Smooth muscle cell (in vitro differentiated cells): Measurements from ENCODE around the gene GBGT1. TPM values are rescaled to one million over a fixed set of nuclear protein-coding genes. Genes with fewer than 3 reads are reported as not detected.

Source experiments
- DNase-seq: peaks from one replicate; lab custom pipeline; 2025; ENCODE audit not compliant: unreplicated experiment; lab: John Stamatoyannopoulos, UW
- H2AFZ ChIP-seq: fragments of 200-600 bp; sonication (generic); 2 replicates; pipeline ENCODE4 v1.6.0; 2016; ENCODE audit warnings: antibody characterized with exemption, low read depth, mild to moderate bottlenecking
- H3F3A ChIP-seq: fragments of 200-600 bp; sonication (generic); 2 replicates; pipeline ENCODE4 v1.6.0; 2017; ENCODE audit warnings: antibody characterized with exemption, low read depth
- H3K27ac ChIP-seq: fragments of 200-600 bp; sonication (generic); 2 replicates; pipeline ENCODE4 v1.5.1; 2016; ENCODE audit warnings: low read depth, mild to moderate bottlenecking
- H3K27me3 ChIP-seq: fragments of 200-600 bp; sonication (generic); 2 replicates; pipeline ENCODE4 v1.6.1; 2016; ENCODE audit warnings: low read depth, mild to moderate bottlenecking
- H3K36me3 ChIP-seq: fragments of 200-600 bp; sonication (generic); 2 replicates; pipeline ENCODE4 v1.5.1; 2016; ENCODE audit warnings: low read depth
- H3K4me1 ChIP-seq: fragments of 200-600 bp; sonication (generic); 2 replicates; pipeline ENCODE4 v1.5.1; 2016; ENCODE audit warnings: low read depth
- H3K4me2 ChIP-seq: fragments of 200-600 bp; sonication (generic); 2 replicates; pipeline ENCODE4 v1.6.0; 2016; ENCODE audit warnings: mild to moderate bottlenecking
- H3K4me3 ChIP-seq: fragments of 200-600 bp; sonication (generic); 2 replicates; pipeline ENCODE4 v1.5.1; 2016; ENCODE audit warnings: mild to moderate bottlenecking
- H3K79me2 ChIP-seq: fragments of 200-600 bp; sonication (generic); 2 replicates; pipeline ENCODE4 v1.6.0; 2016; ENCODE audit warnings: low read depth, mild to moderate bottlenecking
- H3K9ac ChIP-seq: fragments of 200-600 bp; sonication (generic); 2 replicates; pipeline ENCODE4 v1.6.0; 2016; ENCODE audit warnings: low read depth
- H3K9me3 ChIP-seq: fragments of 200-600 bp; sonication (generic); replicated peaks from 2 replicates; pipeline ENCODE4 v1.5.1; 2016; ENCODE audit warnings: low read depth
- H4K20me1 ChIP-seq: fragments of 200-600 bp; sonication (generic); 2 replicates; pipeline ENCODE4 v1.6.0; 2016; ENCODE audit warnings: low read depth
- CTCF ChIP-seq: fragments of 200-600 bp; sonication (generic); IDR thresholded peaks from 2 replicates; pipeline ENCODE4 v1.5.1; 2017; ENCODE audit warnings: borderline replicate concordance, mild to moderate bottlenecking, antibody characterized with exemption; ENCODE audit not compliant: insufficient read depth, poor library complexity, severe bottlenecking
- WGBS: methylation state at CpG from one replicate; pipeline ENCODE4 v1.1.7; 2016; ENCODE audit warnings: low lambda C conversion rate; 5-methylcytosine and 5-hydroxymethylcytosine counted together
- polyA plus RNA-seq: library from polyadenylated mRNA; unstranded; fragments of >200 nt; fragmentation: Nextera tagmentation; extraction: Ambion mirVana; gene quantifications from 2 replicates; pipeline ENCODE4 v1.2.1, GENCODE V29; 2016
- total RNA-seq: library from RNA; depleted of rRNA; stranded (reverse); fragments of >200 nt; gene quantifications from 2 replicates; pipeline ENCODE4 v1.2.3, GENCODE V29; 2014

The GBGT1 gene
- total and polyA plus RNA-seq, 2 experiments from 2014 or later, result 4.5 to 11.3 TPM

DNA sequence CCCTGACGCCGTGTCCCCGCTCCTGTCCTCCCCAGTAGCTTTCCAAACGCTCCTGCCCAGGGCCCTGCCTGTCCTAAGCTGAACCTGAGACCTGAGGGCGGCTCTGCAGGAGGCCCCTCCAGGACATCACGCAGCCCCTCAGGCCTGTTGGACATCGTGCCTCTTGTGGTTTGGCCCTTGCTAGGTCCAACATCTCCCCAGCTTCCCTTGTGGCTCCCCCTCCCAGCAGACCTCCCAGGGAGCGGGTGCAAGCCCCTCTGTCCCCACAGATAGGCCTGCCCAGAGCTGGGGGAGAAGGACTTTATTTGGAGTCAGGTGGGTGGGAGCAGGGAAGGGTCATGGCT lies 41.3 kb upstream of the GBGT1 start:
- WGBS, result 89% methylated on average over 6 of the region's 8 CpGs
- no peak overlapping the region for H3K9ac ChIP-seq
- no peaks in the 10 kb centered on the region for H3K79me2 ChIP-seq
- no peak overlapping the region for H3K27ac ChIP-seq
- H3K27me3 ChIP-seq, result no peaks in the 10 kb centered on the region
- TF ChIP-seq CTCF, result no peak
- DNase-seq, result no peak
- H3F3A ChIP-seq, result no peaks in the 10 kb centered on the region
- no peak overlapping the region for H3K4me3 ChIP-seq
- no peaks in the 10 kb centered on the region for H3K4me1 ChIP-seq
- no peak overlapping the region for H3K4me2 ChIP-seq
- no peak overlapping the region for H2AFZ ChIP-seq
- no peaks in the 10 kb centered on the region for H3K36me3 ChIP-seq
- no peaks in the 10 kb centered on the region for H4K20me1 ChIP-seq
- H3K9me3 ChIP-seq, result no peaks in the 10 kb centered on the region

DNA sequence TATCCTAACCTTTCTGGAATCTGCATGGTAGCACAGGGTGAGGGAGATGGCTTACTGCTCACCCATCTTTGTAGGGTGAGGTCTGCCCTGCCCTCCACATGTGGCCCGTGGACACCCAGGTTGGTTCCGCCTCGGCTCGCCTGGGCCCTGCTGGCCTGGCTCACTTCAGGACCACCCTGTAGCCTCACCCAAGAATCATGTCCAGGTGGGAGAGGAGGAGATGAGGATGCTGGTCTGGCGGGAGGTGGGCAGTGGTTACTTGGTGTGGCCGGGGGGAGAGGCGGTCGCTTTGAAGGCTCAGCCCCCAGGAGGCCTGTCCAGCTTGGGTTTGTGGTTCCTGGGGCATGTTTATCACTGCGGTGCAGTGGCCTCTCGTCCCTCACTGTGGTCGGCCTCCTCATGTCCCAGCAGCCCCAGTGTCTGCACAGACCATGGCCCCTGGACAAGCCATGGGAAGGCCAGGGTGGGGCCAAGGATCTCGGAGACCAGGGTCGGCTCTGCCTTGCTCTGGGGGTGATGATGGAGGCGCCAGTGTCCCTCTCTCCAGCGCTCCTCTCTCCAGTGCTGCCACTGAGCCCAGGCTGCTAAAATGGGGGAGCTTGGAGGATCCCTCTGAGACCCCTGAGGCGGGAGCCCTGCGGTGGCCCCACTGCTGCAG lies 40.8 kb upstream of the GBGT1 start:
- Histone ChIP-seq H4K20me1 (no peaks in the 10 kb centered on the region), H3K27ac (no peak overlapping the region), H3F3A (no peaks in the 10 kb centered on the region), H3K79me2 (no peaks in the 10 kb centered on the region), H3K4me3 (no peak overlapping the region), H3K27me3 (no peaks in the 10 kb centered on the region), H3K4me1 (no peaks in the 10 kb centered on the region), H3K36me3 (no peaks in the 10 kb centered on the region), H3K9me3 (no peaks in the 10 kb centered on the region), H3K9ac (no peak overlapping the region), H3K4me2 (no peak overlapping the region), H2AFZ (no peak overlapping the region)
- no peak for DNase-seq
- 89% methylated on average over 13 of the region's 17 CpGs for WGBS
- TF ChIP-seq CTCF, result no peak

DNA sequence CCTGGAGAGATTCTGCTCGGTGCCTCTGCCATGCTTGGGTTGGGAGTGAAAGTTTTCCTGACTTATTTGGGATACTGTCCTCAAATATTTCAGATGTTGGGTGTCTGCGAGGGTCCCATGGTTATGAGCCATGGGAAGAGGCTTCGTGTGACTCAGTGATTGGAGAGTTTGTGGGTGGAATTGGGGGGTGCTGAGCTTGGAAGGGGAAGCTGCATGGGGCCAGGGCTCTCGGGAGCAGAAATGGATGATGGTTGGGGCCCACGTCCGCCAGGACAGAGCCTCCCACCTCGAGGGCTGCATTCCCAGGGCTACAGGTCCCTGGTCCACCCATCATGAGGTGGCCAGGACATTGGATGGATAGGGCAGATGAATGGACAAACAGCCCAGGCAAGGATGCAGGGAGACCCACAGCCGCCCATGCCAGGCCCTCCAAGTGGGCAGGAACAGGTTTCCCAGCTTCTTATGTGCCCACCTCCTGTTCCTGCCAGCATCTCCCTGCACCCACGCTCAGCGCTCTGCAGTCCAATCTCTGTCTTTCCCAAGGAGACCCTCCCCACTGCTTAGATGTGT lies 39.9 kb upstream of the GBGT1 start:
- 86% methylated on average over 10 of the region's 10 CpGs for WGBS
- DNase-seq, result no peak
- Histone ChIP-seq H2AFZ (no peak overlapping the region), H4K20me1 (no peaks in the 10 kb centered on the region), H3K36me3 (no peaks in the 10 kb centered on the region), H3K9me3 (no peaks in the 10 kb centered on the region), H3K27ac (no peak overlapping the region), H3K4me2 (no peak overlapping the region), H3K4me3 (no peak overlapping the region), H3K79me2 (no peaks in the 10 kb centered on the region), H3K27me3 (no peaks in the 10 kb centered on the region), H3F3A (no peaks in the 10 kb centered on the region), H3K4me1 (no peaks in the 10 kb centered on the region), H3K9ac (no peak overlapping the region)
- no peak for TF ChIP-seq CTCF

DNA sequence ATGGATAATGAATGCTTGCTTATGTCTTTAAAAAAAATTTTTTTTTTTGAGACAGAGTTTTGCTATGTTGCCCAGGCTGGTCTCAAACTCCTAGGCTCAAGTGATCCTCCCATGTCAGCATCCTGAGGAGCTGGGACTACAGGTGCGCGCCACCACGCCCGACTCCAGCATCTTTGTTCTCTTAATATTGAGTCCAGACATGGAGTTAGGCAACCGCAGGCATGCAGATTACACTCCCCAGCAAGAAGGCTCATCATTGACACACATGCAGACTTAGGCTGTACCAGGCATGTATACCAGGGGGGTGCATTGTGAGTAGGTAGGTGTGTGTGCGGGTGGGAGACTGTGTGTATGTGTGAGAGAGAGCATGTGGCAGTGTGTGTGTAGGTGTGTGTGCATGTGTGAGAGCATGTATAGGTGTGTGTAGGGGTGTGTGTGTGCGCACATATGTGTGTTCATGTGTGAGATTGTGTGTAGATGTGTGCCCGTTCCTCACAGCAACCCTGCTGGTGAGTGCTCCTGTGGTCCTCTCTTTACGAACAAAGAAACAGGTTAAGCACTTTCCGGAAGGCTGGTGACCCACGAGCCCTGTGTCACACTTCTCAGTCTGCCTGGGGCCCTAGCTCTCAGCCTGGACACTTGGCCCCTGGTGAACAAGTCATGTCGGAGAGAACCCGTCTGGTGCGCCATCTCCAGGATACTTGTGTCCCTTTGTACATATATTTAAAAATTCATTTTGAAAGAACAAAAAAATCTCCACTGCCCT lies 39.2 kb upstream of the GBGT1 start:
- TF ChIP-seq CTCF, result no peak
- no peak overlapping the region for H3K4me2 ChIP-seq
- no peak overlapping the region for H3K27ac ChIP-seq
- no peak overlapping the region for H3K9ac ChIP-seq
- WGBS, result 93% methylated on average over 13 of the region's 14 CpGs
- no peak for DNase-seq
- H3K4me1 ChIP-seq, result no peaks in the 10 kb centered on the region
- no peak overlapping the region for H2AFZ ChIP-seq
- no peak overlapping the region for H3K4me3 ChIP-seq
- H3K9me3 ChIP-seq, result no peaks in the 10 kb centered on the region
- no peaks in the 10 kb centered on the region for H3K36me3 ChIP-seq
- H4K20me1 ChIP-seq, result no peaks in the 10 kb centered on the region
- no peaks in the 10 kb centered on the region for H3F3A ChIP-seq
- no peaks in the 10 kb centered on the region for H3K79me2 ChIP-seq
- no peaks in the 10 kb centered on the region for H3K27me3 ChIP-seq
